B cell (primary cell): ENCODE results near the gene ST6GAL2. TPM values are rescaled to one million over a fixed set of nuclear protein-coding genes. Genes with fewer than 3 reads are reported as not detected.

ENCODE experiments used
- ATAC-seq: fragments of 200-7000 bp; cut with Tn5 transposase; one replicate; pipeline ENCODE4 v1.10.0; 2021; ENCODE audit warnings: low read depth, mild to moderate bottlenecking, moderate number of reproducible peaks, moderate library complexity
- CTCF ChIA-PET: fragments of 350-600 bp; sonication (Branson Sonifier 250); formaldehyde crosslinking; loops from one replicate; lab custom pipeline; 2021; ENCODE audit warnings: antibody characterized with exemption, inconsistent platforms; lab: Charles Lee
- POLR2A ChIA-PET: fragments of 350-600 bp; sonication (Branson Sonifier 250); formaldehyde crosslinking; loops from one replicate; lab custom pipeline; 2021; ENCODE audit warnings: antibody characterized with exemption; lab: Charles Lee
- DNase-seq: peaks from one replicate; pipeline ENCODE4 v3.0.0; 2013
- H2AFZ ChIP-seq: 2 replicates; pipeline ENCODE4 v1.6.1; 2012; ENCODE audit warnings: mild to moderate bottlenecking, low read depth, low read length; ENCODE audit not compliant: insufficient read depth, poor library complexity, severe bottlenecking
- H3K27ac ChIP-seq, 2 donors: 1 replicate in 1 of 2; 2 replicates in 1 of 2; pipeline ENCODE4 v1.5.1; 2012 to 2013; ENCODE audit warnings: low read length in 2 of 2, mild to moderate bottlenecking in 2 of 2, moderate library complexity in 1 of 2
- H3K27me3 ChIP-seq, 4 experiments: fragments of 200-600 bp in 1 of 4; sonication (generic) in 1 of 4; replicated peaks in 1 of 4; 1 replicate in 2 of 4; 2 replicates in 2 of 4; pipeline versions ENCODE4 v1.6.1 to v1.7.0; 2013 to 2016; ENCODE audit warnings: low read length in 3 of 4, mild to moderate bottlenecking in 2 of 4, mixed read lengths in 1 of 4, moderate library complexity in 1 of 4; ENCODE audit not compliant: insufficient read depth in 4 of 4, control insufficient read depth in 3 of 4; ENCODE audit errors: control extremely low read depth in 1 of 4
- H3K36me3 ChIP-seq, 2 experiments: replicated peaks in 1 of 2; 1 replicate in 1 of 2; 2 replicates in 1 of 2; pipeline versions ENCODE4 v1.6.1 to v1.7.1; 2013; ENCODE audit warnings: low read length in 1 of 2; ENCODE audit not compliant: insufficient read depth in 2 of 2, control insufficient read depth in 1 of 2; ENCODE audit errors: control extremely low read depth in 1 of 2, extremely low read depth in 1 of 2
- H3K4me1 ChIP-seq, 2 donors: fragments of 200-600 bp in 1 of 2; sonication (generic) in 1 of 2; 1 replicate in 1 of 2; 2 replicates in 1 of 2; pipeline versions ENCODE4 v1.5.1 to v1.6.1; 2013 to 2017; ENCODE audit warnings: low read length in 2 of 2; ENCODE audit not compliant: control insufficient read depth in 2 of 2, insufficient read depth in 2 of 2
- H3K4me2 ChIP-seq: replicated peaks from 2 replicates; pipeline ENCODE3; 2012; ENCODE audit warnings: mild to moderate bottlenecking, low read depth, low read length; ENCODE audit not compliant: poor library complexity, severe bottlenecking
- H3K4me3 ChIP-seq, 5 experiments: fragments of 200-600 bp in 1 of 5; sonication (generic) in 1 of 5; 1 replicate in 3 of 5; 2 replicates in 2 of 5; pipeline versions ENCODE4 v1.5.1 to v1.7.0; 2011 to 2016; ENCODE audit warnings: low read length in 4 of 5, mild to moderate bottlenecking in 4 of 5, low read depth in 2 of 5, control low read depth in 1 of 5, moderate library complexity in 1 of 5; ENCODE audit not compliant: insufficient read depth in 1 of 5; ENCODE audit errors: control extremely low read depth in 1 of 5, extremely low read depth in 1 of 5
- H3K79me2 ChIP-seq: fragments of 200-600 bp; sonication (generic); one replicate; pipeline ENCODE4 v1.6.0; 2016; ENCODE audit warnings: low read length; ENCODE audit not compliant: control insufficient read depth, insufficient read depth
- H3K9ac ChIP-seq: fragments of 200-600 bp; sonication (generic); 2 replicates; pipeline ENCODE4 v1.6.1; 2017; ENCODE audit warnings: mild to moderate bottlenecking, low read length, moderate library complexity
- H3K9me3 ChIP-seq, 3 donors: one replicate each; pipeline versions ENCODE4 v1.6.1 to v1.7.1; 2013; ENCODE audit warnings: low read length in 2 of 3; ENCODE audit not compliant: control insufficient read depth in 2 of 3, insufficient read depth in 1 of 3; ENCODE audit errors: control extremely low read depth in 1 of 3
- H4K20me1 ChIP-seq: 2 replicates; pipeline ENCODE4 v1.6.0; 2012; ENCODE audit warnings: mild to moderate bottlenecking, low read length; ENCODE audit not compliant: insufficient read depth, control insufficient read depth, poor library complexity, severe bottlenecking
- H3K27ac Mint-ChIP-seq: one replicate; pipeline ENCODE4 v1.8.0; 2021; ENCODE audit warnings: mixed read lengths
- H3K27me3 Mint-ChIP-seq: one replicate; pipeline ENCODE4 v1.8.0; 2021; ENCODE audit warnings: mixed read lengths
- H3K4me1 Mint-ChIP-seq: one replicate; pipeline ENCODE4 v1.8.0; 2021; ENCODE audit warnings: mixed read lengths
- H3K4me3 Mint-ChIP-seq: one replicate; pipeline ENCODE4 v1.8.0; 2021; ENCODE audit warnings: mixed read lengths
- H3K9me3 Mint-ChIP-seq: one replicate; pipeline ENCODE4 v1.8.0; 2022; ENCODE audit warnings: mixed read lengths; ENCODE audit not compliant: insufficient read depth
- CTCF ChIP-seq: fragments of 200-600 bp; IDR thresholded peaks from one replicate; pipeline ENCODE4 v1.8.0; 2022; ENCODE audit warnings: antibody characterized with exemption, mild to moderate bottlenecking
- EZH2 ChIP-seq: IDR thresholded peaks from 2 replicates; pipeline ENCODE4 v1.6.1; 2012; ENCODE audit warnings: borderline replicate concordance, low read depth, mild to moderate bottlenecking, moderate library complexity, low read length; ENCODE audit not compliant: insufficient read depth, poor library complexity, severe bottlenecking
- WGBS: methylation state at CpG from one replicate; pipeline ENCODE4 v1.1.5; 2013; ENCODE audit warnings: missing lambda C conversion rate; ENCODE audit not compliant: insufficient coverage; 5-methylcytosine and 5-hydroxymethylcytosine counted together
- intact Hi-C: fragments of 100-400 bp; cut with micrococcal nuclease; formaldehyde crosslinking; loops from one replicate; pipeline ENCODE4 v1.10.0; 2022
- polyA plus RNA-seq: library from polyadenylated mRNA; depleted of rRNA; stranded (reverse); fragments of >200 nt; gene quantifications from 2 replicates; pipeline ENCODE4 v1.2.3, GENCODE V29; 2012
- total RNA-seq, 2 donors: library from RNA; stranded (reverse); fragments of 120-200 nt in 1 of 2; gene quantifications; 1 replicate in 1 of 2; 2 replicates in 1 of 2; pipeline versions ENCODE4 v1.2.3 to v1.2.4, GENCODE V29; 2013 to 2022

The ST6GAL2 gene
- total and polyA plus RNA-seq, 2 donors (not counting 1 experiment from before 2014, with no cell fraction given), result not detected

- H2AFZ ChIP-seq, result no peak overlapping the region
- ATAC-seq, result no peak
- no peaks in the 10 kb centered on the region for H4K20me1 ChIP-seq
- intact Hi-C loops, result no loop called here
- peaks cover 0 to 12% (median 3%) of the 10 kb centered on the region in 4 experiments for H3K27me3 ChIP-seq
- Mint-ChIP-seq H3K9me3 (no peaks in the 10 kb centered on the region), H3K27ac (no peak overlapping the region), H3K4me3 (no peak overlapping the region), H3K27me3 (peaks cover 27% of the 10 kb centered on the region), H3K4me1 (peaks cover 5% of the 10 kb centered on the region)
- H3K4me1 ChIP-seq, result no peaks in the 10 kb centered on the region
- H3K9ac ChIP-seq, result no peak overlapping the region
- H3K79me2 ChIP-seq, result no peaks in the 10 kb centered on the region
- H3K4me3 ChIP-seq, result no peak overlapping the region
- DNase-seq, result no peak
- H3K4me2 ChIP-seq, result no peak overlapping the region
- 69% methylated on average over 3 of the region's 3 CpGs for WGBS
- ChIA-PET CTCF (no interaction called here), POLR2A (no interaction called here)
- no peak overlapping the region for H3K27ac ChIP-seq
- TF ChIP-seq CTCF (no peak), EZH2 (no peak)
- H3K36me3 ChIP-seq, result no peaks in the 10 kb centered on the region
- H3K9me3 ChIP-seq, result peaks cover 0 to 4% (median 0%) of the 10 kb centered on the region in 3 donors
Measured at GRCh38 chr2:106882673-106883072, 3.3 kb downstream of the ST6GAL2 start.

GRCh38 chr2:106878206-106878605 lies 7.8 kb downstream of the ST6GAL2 start:
- Histone ChIP-seq H3K4me2 (no peak overlapping the region), H3K27me3 (peaks cover 0 to 3% (median 0%) of the 10 kb centered on the region in 4 experiments), H3K36me3 (no peaks in the 10 kb centered on the region), H2AFZ (no peak overlapping the region), H3K4me1 (no peaks in the 10 kb centered on the region), H3K79me2 (no peaks in the 10 kb centered on the region), H3K4me3 (no peak overlapping the region), H3K9ac (no peak overlapping the region), H3K9me3 (no peaks in the 10 kb centered on the region), H3K27ac (no peak overlapping the region), H4K20me1 (no peaks in the 10 kb centered on the region)
- TF ChIP-seq CTCF (no peak), EZH2 (no peak)
- Mint-ChIP-seq H3K27ac (no peak overlapping the region), H3K4me3 (no peak overlapping the region), H3K27me3 (peaks cover 3% of the 10 kb centered on the region), H3K4me1 (no peaks in the 10 kb centered on the region), H3K9me3 (no peaks in the 10 kb centered on the region)
- POLR2A ChIA-PET, result no interaction called here
- CTCF ChIA-PET, result no interaction called here
- intact Hi-C loops, result no loop called here
- DNase-seq, result no peak
- 84% methylated on average over 3 of the region's 4 CpGs for WGBS
- no peak for ATAC-seq
